HK-2 (cell line): Measurements from ENCODE around the gene ARHGEF4.
A peak's percentile ranks its signal among the peaks of the same experiment; 100 is the strongest.

Experiments
- DNase-seq: peaks from one replicate; pipeline ENCODE4 v3.0.0-alpha.2; 2018; ENCODE audit not compliant: unreplicated experiment

Gene ARHGEF4

DNA sequence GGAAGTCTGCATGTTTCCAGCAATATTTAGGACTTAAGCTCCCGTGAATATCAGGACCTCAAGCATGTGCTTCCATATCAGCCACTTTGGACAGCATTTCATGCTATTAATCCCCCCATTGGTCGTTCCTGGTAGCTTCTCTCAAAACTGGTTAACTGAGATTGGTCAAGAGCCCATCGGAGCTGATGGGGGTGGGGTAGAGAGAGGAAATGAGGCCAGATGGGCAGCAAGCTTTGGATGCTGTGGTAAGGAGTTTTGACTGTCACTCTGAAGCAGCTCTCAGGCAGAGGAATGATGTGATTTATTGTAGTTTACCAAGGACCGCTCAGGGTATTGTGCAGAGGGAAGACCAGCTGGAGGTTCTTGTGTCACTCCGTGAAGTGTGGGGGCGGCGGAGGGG lies 174.8 kb downstream of the ARHGEF4 start:
- no peak for DNase-seq

DNA sequence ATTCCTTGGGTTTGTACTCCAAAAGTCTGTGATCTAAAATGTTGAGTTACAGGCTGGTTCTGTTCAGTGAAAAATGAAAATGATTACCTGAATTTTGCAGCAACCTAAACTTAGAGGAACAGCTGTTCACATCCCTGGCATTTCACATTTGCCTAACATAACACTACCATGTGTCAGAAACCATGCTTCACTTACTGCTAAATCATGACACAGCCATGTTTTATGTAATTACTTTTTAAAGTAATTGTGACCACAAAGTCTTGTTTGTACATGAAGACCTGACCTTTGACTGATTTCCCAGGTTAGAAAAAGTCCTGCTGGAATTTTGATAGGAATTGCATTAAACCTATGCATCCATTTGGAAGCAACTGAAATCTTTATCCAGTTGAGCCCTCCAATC lies 177.4 kb downstream of the ARHGEF4 start:
- no peak for DNase-seq

DNA sequence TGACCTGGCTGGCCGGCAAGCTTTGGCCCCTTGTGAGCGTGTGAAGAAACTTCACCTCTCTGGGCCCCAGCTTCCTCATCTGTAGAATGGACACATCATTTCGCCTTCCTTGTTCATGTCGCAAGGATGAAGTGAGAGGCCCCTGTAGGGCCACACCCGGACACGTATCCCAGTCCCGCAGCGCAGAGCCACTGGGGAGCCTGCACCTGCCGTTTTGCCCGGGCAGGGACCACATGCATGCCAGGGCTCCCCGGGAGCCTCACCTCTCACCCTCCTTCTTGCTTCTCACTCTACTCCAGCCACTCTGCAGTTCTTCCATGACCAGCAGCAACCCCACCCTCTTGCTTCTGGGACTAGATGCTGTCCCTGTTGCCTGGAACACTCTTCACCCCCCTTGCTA lies 179.1 kb downstream of the ARHGEF4 start:
- no peak for DNase-seq

DNA sequence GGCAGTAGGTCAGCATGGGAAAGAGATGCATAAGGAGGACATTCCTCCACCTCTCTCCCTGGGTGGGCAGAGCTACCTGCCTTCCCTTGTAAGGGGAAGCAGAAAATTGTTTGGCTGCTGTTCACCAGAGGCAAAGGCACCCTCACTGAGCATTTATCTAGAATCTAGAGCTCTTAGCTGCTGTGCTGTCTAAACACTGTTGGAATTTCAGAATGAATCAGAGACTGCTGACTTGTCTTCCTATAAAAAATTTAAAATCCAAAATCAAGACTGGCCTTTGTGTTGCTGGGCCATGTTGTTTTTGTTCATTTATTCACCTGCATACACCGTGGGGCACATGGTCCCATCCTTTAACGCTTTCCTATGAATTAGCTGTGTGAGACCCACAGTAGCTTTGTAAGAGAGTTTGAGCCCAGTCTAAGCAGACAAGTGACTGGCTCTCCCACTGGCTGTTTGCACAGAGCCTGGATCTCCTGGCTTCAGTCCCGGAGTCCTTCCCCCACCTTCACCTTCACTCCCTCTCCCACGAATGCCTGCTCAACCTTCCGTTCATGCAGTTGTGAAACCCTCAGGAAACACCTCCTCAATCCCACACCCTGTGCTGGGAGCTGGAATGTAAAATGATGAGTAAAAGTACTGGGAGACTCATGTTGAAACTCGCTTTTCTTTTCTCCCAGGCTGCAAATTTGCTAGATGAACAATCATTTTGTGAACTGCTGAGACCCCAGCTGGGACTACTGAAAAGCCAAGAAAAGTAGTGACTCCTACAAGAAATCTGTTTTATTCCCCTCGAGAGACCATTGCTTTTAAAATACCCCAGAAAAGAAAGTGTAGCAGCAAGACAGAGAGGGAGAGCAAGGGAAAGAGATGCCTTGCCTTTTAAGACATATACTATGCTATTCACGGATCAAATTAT lies 180.4 kb downstream of the ARHGEF4 start:
- peak; percentile 42 for DNase-seq

DNA sequence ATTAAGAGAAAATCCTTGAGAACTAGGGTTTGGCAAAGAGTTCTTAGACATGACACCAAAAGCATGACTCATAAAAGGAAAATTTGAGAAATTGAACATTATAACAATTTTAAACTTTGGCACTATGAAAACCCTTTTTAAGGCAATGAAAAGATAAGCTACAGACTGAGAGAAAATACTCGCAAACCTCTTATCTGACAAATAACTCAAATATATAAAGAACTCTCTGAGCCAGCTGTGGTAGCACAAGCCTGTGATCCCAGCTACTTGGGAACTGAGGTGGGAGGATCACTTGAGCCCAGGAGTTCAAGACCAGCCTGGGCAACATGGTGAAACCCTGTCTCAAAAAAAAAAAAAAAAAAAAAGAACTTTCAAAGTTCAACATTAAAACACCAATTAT lies 186.0 kb downstream of the ARHGEF4 start:
- no peak for DNase-seq

DNA sequence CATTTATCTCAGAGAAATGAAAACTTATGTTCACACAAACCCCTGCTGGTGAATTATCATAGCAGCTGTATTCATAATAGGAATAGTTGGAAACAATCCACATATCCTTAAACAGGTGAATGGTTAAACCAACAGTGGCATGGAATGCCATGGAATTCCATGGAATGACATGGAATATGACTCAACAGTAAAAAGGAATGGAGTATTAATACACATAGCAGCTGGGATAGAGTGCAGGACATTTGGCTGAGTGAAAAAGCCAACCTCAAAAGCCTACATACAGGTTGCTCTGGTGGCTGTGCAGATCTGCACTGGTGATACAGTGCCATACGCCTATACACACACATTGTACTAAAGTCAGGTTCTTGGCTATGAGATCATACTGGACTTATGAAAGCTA lies 187.0 kb downstream of the ARHGEF4 start:
- no peak for DNase-seq

DNA sequence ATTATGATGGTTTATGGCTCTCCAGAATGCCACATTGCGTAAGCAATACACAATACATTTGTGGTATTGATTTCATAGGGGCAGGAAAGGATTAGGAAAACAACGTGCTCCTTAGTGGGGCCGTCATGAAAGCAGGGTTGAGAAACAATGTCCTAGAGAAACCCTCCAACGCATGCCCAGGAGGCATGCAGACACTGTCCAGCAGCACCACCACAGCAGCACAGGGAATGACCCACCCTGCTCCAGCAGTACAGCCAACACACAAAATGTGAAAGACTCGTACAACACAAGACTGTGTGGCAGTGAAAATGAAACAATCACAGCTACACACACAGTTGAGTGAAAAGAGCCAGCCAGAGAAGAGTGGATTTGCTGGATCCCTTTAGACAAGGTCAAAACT lies 190.2 kb downstream of the ARHGEF4 start:
- no peak for DNase-seq

DNA sequence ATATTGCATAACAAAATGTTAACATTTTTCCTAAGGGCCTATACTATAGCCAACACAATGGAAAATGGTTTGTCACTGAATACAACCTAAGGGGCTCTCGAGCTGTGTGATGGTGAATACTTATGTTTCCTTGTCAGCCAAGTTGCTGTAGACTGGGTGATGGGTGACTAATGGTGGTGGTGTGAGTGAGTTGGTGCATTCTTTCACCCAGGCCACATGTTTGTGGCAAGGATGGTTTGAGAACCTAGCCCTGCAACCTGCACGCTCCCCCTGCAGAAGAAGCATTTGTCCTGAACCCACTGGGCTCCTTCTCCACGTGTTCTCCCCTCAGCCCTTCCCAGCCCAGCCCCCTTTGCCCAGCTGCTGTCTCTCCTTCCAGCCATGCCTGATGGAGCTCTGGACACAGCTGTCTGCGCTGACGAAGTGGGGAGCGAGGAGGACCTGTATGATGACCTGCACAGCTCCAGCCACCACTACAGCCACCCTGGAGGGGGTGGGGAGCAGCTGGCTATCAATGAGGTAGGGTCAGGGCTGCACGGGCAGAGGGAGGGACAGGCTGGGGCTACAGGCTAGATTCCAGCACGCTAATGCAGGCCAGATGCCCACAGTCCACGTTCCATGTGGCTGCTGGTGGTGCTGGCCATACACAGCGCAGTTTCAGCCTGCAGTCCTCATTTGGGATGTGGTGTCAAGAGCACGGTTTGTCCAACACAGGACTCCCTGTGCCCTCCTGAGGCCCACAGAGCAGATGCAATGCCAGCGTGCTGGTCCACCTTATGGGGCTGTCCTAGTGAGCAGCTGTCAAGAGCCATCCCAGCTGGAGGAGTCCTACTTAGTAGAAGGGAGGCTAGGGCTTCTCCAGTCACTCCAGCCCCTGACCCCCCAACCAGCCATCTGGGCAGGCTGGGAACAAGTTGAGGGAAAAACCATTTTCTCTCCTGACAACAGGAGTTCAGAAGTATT lies 191.1 kb downstream of the ARHGEF4 start:
- no peak for DNase-seq

DNA sequence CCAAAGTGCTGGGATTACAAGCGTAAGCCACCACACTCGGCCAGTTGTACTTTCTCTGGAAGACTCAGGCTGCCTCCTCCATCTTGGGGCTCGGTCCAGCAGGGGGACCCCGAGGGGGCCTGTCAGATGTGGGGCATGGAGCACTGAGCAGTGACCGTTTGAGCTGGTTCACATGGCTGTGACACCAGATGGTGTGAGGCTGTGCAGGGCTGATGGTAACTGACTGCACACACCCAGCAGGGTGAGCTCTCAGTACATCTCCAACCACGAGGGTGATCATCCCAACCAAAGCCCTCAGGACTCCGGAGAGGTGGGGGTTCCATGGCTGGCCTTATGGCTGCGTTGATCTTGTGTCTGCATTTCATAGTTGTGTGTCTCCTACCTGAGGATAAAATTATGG lies 193.1 kb downstream of the ARHGEF4 start:
- no peak for DNase-seq

DNA sequence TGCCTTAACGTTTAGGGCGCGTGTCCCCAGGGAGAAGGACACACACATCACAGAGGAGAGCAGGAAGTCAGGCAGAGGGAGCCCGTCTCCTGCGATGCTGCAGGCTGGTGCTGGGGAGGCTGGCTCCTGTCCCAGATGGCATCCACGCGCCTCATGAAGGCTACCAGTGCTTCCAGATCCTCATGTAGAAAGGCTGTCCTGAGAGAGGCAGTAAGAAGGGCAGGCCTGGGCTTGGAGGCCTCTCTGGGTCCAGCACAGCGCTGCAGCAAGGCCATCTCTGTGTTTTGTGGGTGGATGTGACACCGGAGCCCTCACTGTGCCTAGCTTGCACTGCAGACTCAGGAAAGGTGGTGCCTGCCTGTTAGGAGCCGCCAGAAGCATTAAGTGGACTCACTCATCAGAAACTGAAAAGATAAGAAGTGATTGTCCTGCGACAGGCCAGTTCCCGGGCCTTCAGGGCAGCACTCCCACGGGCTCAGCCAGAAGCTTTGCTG lies 193.8 kb downstream of the ARHGEF4 start:
- no peak for DNase-seq

DNA sequence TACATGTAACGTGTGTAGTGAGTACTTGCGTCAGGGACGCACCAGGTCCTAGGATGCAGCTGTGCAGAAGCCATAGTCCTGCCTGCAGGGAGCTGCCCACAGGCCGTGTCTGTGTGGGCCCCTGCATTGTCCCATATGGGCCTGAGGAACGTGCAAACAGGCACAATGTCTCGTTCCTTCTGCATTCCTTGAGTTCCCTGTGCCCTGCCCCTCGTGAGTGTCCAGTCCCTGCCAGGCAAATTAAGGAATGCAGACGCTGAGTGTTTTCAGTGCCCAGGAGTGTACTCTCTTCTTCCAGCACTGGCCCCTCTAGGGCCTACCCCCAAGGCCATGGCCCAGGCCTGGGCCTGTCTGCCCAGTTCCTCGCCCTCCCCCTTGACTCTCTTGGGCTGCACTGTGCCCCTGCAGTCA lies 194.7 kb downstream of the ARHGEF4 start:
- DNase-seq, result no peak

DNA sequence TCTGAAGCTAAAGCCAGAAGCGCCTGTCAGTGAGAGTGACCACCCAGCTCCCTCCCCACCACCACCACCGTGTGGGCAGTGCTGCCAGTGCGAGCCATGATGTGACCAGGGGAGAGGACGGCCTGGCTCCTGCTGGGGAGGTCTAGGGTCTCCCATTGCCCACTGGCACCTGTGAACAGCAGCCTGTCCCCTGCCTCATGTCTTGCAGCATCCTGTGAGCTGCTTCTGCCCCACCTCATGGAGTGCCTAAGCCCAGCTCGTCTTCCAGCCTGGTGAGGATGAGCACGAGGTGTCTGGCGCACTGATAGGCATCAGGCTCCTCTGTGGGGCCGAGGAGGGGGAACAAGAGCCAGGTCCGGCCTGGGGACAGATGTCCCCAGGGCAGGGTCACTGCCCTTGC lies 195.2 kb downstream of the ARHGEF4 start:
- no peak for DNase-seq

DNA sequence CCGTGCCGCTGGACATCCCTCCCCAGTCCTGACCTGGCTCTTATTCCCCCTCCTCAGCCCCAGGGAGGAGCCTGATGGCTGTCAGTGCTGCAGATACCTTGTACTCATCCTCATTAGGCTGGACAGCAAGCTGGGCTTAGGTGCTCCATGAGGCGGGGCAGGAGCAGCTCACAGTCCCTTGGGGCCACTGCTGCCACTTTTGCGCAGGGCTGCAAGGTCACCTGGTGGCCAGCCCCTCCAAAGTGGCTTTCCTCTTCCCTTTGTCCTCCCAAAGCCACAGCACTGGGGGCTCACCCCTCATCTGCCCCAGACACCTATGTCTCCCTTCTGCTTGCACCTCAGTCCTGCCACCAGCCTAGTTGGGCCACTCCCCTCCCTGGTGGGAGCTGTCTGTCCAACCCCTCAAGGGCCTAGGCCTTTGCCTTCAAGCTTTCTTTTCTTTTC lies 195.7 kb downstream of the ARHGEF4 start:
- no peak for DNase-seq

DNA sequence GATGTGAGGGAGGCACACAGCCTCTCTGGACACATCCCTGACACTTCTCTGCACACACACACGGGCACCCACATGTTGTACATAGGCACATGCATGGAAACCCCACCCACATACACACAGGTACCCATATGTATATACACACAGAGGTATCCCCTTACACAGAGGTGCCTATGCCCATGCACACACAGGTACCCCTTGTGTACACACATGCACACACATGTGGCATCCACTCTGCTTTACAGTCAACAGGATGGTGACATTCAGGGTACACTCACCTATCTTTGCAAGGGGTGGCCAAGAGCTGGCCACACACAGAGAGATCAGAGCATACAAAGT lies 197.0 kb downstream of the ARHGEF4 start:
- no peak for DNase-seq

DNA sequence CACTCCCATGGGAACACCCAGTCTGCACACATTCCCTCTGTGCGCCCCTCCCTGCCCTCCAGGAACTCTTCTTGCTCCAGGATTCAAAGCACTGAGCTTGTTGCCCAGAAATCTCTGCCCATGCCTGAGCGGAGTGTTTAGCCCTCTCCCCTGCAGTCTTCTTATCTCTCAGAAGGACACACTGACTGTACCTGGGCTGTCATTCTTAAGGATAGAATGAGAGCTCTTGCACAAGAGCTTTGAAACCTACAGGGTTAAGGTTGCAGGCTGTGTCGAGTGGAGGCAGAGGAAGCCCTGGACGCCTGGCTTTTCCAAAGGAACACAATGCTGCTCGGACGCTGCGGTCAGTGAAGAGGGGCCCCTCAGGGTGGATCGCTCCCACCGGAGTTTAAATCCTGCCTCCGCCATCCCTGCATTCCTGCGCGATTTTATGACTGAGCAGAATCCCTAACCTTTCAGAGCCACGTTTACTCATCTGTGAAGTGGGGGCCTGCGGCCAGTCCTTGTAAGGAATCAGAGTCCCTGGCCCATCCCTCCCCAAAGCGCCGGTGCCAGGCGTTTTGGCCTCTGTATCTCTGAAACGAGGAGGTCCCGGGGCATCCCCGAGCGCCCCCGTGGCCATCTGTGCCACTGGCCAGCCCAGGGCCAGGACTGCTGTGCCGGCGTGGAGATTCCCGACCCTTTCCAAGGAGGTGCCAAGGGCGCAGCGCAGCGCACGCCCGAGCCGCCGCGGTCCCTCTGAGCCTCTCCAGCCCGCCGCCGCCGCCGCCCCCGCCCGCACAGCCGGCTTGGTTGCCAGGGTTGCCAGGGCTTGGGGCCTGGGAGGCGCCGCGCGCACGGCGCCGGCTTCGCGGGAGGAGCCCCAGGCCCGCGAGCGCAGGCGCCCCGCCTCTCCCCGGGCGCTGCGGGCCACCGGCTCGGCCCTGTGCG lies 197.7 kb downstream of the ARHGEF4 start:
- DNase-seq, result no peak

DNA sequence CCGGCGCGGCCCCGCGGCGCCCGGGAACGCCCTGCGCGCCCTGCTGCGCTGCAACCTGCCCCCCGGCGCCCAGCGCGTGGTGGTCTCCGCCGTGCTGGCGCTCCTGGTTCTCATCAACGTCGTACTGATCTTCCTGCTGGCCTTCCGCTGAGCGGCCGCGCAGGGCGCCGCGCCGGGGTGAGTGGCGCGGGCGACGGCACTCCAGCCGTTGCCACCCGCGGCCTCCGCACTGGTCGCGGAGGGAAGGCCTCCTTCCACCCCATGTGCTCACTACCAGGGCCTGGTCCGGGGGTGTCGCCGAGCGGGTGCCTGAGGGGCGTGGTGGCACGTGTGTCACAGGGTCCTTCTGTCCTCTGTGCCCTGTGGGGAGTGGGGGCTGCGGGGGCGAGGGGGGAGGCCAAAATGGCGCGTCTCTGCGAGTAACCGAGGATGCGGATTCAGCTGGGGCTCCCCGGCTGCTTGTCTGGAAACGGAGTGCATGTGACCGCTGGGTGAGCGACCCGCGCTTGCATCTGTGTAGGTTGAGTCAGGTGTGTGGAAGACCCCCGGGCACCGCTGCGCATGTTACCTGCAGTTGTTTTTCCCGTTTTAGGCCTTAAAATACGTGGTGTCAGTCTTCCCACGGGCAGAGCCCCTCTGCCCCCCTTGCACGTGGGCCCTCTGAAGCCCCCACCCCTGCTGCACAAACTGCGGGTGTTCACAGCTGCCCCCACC lies 198.6 kb downstream of the ARHGEF4 start:
- DNase-seq, result no peak

DNA sequence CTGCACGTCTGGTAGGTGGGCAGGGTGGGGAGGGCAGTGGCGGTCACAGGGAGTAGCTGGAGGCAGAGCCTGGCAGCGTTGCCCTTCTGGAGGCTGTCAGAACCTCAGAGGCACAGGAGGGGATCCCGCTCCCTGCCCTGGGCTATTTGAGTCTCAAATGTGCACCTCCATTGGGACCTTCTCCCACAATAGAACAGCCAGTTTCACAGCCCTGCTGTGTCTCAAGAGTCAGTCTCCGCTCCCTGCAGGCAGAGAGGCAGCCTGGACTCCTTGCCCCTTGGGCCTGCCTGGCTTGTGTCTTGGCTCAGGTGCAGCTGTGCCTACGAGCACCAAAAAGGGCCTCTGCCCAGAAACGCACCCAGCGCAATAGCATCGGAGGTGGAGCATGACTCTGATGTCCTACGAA lies 199.1 kb downstream of the ARHGEF4 start:
- DNase-seq, result no peak

DNA sequence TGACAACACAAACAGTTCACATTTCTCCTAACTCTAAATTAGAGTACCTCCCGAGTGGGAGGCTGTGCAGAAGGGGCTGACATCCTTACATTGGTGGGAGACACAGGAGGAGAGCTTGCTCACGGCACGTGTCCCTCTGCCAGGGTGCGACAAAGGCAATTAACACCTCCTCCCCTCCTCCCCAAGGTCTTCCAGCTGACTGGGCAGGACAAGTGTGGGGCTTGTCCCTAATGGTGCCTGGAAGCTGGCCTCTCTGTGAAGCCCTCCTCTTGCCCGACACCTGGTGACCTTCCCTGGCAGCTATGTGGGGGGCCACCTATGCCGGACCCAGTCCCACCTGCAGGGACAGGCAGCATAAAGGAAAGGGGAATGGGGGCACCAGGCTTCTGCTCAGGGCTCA lies 199.6 kb downstream of the ARHGEF4 start:
- DNase-seq, result no peak

DNA sequence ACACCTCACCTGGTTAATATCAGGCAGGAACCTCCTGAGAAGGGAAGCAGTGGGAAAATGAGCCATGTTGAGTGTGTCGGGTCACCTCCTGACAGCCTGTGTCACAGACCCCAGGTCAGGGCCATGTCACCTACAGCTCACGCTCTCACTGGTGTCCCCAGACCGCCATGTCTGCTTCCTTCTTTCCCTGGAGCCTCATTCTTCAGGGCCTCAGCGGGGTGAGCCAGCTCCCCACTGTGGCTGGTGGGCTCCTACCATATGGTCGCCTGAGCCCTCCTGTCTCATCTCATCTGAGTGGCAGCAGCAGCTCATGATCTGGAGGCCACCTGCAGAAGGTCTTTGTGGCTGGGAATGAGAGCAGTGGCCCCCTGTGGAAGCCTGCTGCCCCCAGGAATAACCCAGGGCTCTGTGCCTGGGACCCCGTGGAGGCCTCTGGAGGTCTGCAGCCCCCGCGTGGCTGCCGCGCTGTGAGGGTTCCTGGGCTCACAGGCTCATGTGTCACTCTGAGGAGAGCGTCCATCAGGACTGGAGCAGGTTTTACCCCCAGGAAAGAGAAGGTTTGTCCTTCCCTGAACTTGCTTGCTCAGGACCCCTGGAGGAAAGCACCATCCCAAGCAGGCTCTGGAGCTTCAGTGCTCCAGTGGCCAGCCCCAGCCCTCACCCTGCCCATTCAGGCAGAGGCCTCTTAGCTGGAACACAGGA lies 200.1 kb downstream of the ARHGEF4 start:
- no peak for DNase-seq
